Fibroblast of lung (primary cell): Measurements from ENCODE around the gene PRRC2B. TPM values are rescaled to one million over a fixed set of nuclear protein-coding genes. Genes with fewer than 3 reads are reported as not detected.

ENCODE experiments used
- DNase-seq, 2 donors: peaks; one replicate each; pipeline versions ENCODE4 v3.0.0 to v3.0.0-alpha.2; 2010; ENCODE audit warnings: low read depth in 2 of 2
- H2AFZ ChIP-seq: 2 replicates; pipeline ENCODE4 v1.5.1; 2012; ENCODE audit warnings: low read length, control low read depth, inconsistent platforms
- H3K27ac ChIP-seq: 2 replicates; pipeline ENCODE4 v1.5.1; 2011; ENCODE audit warnings: low read length, control low read depth; ENCODE audit not compliant: insufficient read depth
- H3K27me3 ChIP-seq: 2 replicates; pipeline ENCODE4 v1.5.1; 2011; ENCODE audit warnings: mild to moderate bottlenecking, low read length; ENCODE audit not compliant: control insufficient read depth, insufficient read depth
- H3K36me3 ChIP-seq: 2 replicates; pipeline ENCODE4 v1.5.1; 2011; ENCODE audit warnings: low read length; ENCODE audit not compliant: control insufficient read depth, insufficient read depth
- H3K4me1 ChIP-seq: 2 replicates; pipeline ENCODE4 v1.5.1; 2011; ENCODE audit warnings: low read length; ENCODE audit not compliant: control insufficient read depth, insufficient read depth; ENCODE audit errors: extremely low read depth
- H3K4me2 ChIP-seq: 2 replicates; pipeline ENCODE4 v1.5.1; 2011; ENCODE audit warnings: low read length, control low read depth; ENCODE audit not compliant: insufficient read depth; ENCODE audit errors: extremely low read depth
- H3K4me3 ChIP-seq, 4 experiments: fragments of 200-600 bp in 1 of 4; sonication (generic) in 1 of 4; replicated peaks in 1 of 4; 2 replicates each; pipeline ENCODE4 v1.5.1; 2011 to 2016; ENCODE audit warnings: low read length in 4 of 4, low read depth in 3 of 4, mild to moderate bottlenecking in 3 of 4, control low read depth in 2 of 4, inconsistent platforms in 1 of 4, mixed read lengths in 1 of 4; ENCODE audit not compliant: insufficient read depth in 1 of 4; ENCODE audit errors: control extremely low read depth in 1 of 4
- H3K79me2 ChIP-seq: 2 replicates; pipeline ENCODE4 v1.5.1; 2012; ENCODE audit warnings: mild to moderate bottlenecking, low read length, inconsistent platforms; ENCODE audit not compliant: control insufficient read depth, insufficient read depth
- H3K9ac ChIP-seq: 2 replicates; pipeline ENCODE4 v1.5.1; 2011; ENCODE audit warnings: mild to moderate bottlenecking, low read length, control low read depth; ENCODE audit not compliant: insufficient read depth
- H3K9me3 ChIP-seq: 2 replicates; pipeline ENCODE4 v1.5.1; 2012; ENCODE audit warnings: low read depth, low read length; ENCODE audit not compliant: control insufficient read depth, insufficient read depth
- H4K20me1 ChIP-seq: 2 replicates; pipeline ENCODE4 v1.5.1; 2011; ENCODE audit warnings: low read length; ENCODE audit not compliant: control insufficient read depth, insufficient read depth; ENCODE audit errors: extremely low read depth
- EZH2 ChIP-seq: IDR thresholded peaks from 2 replicates; pipeline ENCODE4 v1.5.1; 2012; ENCODE audit warnings: low read length, control low read depth, mild to moderate bottlenecking; ENCODE audit errors: missing control alignments
- polyA plus RNA-seq, 2 donors: library from polyadenylated mRNA; depleted of rRNA in 1 of 2; stranded (reverse) in 1 of 2; unstranded in 1 of 2; fragments of >200 nt; gene quantifications; 2 replicates each; pipeline ENCODE4 v1.2.1, GENCODE V29; 2011 to 2012; ENCODE audit warnings: missing spikeins in 1 of 2
- total RNA-seq: library from RNA; depleted of rRNA; stranded (reverse); fragments of >200 nt; gene quantifications from 2 replicates; pipeline ENCODE4 v1.2.1, GENCODE V29; 2014
- TF ChIP-seq, protein P1 (sequence below), 2 donors: IDR thresholded peaks in 1 of 2; conservative IDR thresholded peaks in 1 of 2; 1 replicate in 1 of 2; 2 replicates in 1 of 2; pipeline ENCODE4 v1.5.1; 2011 to 2012; ENCODE audit warnings: low read length in 2 of 2, control low read depth in 1 of 2, inconsistent platforms in 1 of 2, low read depth in 1 of 2, mild to moderate bottlenecking in 1 of 2

PRRC2B gene
- total and polyA plus RNA-seq, 2 donors (not counting 1 experiment from before 2014, with no cell fraction given) = 29.9 to 66.4 TPM

DNA sequence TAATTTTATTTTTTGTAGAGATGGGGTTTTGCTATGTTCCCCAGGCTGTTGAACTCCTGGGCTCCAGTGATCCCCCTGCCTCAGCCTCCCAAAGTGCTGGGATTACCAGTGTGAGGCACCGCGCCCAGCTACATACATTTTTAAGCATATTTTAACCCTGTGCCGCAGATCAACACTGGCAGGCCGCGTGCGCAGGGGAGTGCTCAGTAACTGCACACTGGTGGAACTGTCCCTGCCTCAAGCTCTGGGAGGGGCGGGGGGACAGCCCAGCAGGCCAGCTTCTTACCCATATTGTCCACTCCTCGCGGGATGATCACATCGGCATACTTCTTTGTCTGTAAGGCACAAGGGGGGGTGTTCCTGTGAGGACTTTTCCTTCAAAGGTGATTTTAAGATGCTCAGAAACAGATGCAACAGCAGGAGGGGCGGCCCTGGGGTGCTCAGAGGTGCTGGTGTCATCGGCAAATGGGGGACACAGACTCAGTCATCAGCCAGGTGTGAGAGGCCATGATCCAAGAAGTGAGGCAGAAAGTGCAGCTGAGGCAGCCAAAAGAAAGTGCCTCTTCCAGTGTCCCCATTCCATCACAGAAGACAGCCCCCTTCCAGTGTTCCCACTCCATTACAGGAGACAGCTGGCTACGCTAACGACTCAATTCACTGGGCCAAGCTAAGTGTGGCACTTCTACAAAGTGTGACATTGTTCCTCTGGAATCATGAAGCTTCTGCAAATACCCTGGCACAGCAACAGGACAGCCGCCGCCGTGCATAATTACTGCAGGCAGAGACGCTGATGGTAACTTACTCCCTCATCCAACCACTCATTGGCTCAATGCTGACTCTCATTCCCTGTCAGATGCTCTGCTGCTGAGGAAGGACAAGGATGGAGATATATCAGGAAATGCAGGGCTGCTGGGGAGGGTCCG is 132.0 kb downstream of the PRRC2B start:
- H3K9me3 ChIP-seq = no peaks in the 10 kb centered on the region
- no peak for DNase-seq
- no peak overlapping the region for H2AFZ ChIP-seq
- no peaks in the 10 kb centered on the region for H3K27me3 ChIP-seq
- peaks cover 11% of the 10 kb centered on the region for H3K79me2 ChIP-seq
- H3K9ac ChIP-seq = no peak overlapping the region
- peaks cover 32% of the 10 kb centered on the region for H3K36me3 ChIP-seq
- H3K27ac ChIP-seq = no peak overlapping the region
- no peak overlapping the region for H3K4me3 ChIP-seq
- TF ChIP-seq, protein P1, sequence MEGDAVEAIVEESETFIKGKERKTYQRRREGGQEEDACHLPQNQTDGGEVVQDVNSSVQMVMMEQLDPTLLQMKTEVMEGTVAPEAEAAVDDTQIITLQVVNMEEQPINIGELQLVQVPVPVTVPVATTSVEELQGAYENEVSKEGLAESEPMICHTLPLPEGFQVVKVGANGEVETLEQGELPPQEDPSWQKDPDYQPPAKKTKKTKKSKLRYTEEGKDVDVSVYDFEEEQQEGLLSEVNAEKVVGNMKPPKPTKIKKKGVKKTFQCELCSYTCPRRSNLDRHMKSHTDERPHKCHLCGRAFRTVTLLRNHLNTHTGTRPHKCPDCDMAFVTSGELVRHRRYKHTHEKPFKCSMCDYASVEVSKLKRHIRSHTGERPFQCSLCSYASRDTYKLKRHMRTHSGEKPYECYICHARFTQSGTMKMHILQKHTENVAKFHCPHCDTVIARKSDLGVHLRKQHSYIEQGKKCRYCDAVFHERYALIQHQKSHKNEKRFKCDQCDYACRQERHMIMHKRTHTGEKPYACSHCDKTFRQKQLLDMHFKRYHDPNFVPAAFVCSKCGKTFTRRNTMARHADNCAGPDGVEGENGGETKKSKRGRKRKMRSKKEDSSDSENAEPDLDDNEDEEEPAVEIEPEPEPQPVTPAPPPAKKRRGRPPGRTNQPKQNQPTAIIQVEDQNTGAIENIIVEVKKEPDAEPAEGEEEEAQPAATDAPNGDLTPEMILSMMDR (conservative IDR thresholded peaks at IDR 0.05 in 1 of 2, IDR thresholded peaks at IDR 0.05 in 1 of 2; ENCODE audit: low read depth in 1 of 2, low read length in 2 of 2) = no peak
- no peak for TF ChIP-seq EZH2
- H3K4me2 ChIP-seq = no peak overlapping the region
- H4K20me1 ChIP-seq = no peaks in the 10 kb centered on the region
- H3K4me1 ChIP-seq = peaks cover 2% of the 10 kb centered on the region

DNA sequence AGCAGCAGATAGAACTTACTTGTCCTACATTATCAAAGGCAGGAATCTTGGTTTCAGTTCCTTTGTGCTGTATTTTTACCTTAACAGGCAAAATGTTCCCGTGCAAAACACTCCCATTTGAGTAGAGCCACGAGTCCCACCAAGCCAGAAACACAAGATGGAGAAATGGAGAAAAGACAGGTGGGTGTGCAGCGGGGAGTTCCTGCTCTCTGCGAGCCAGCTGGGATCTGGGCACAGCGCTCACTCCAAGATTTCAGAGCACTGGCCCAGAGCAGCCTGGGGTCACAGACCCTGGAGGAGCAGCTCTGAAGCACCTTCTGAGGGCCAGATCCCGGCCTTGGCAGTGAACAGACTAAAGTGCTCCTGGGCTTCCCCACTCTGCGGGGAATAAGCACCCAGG is 134.3 kb downstream of the PRRC2B start:
- Histone ChIP-seq H3K4me1 (peaks cover 2% of the 10 kb centered on the region), H3K9me3 (no peaks in the 10 kb centered on the region), H3K27ac (no peak overlapping the region), H3K79me2 (peaks cover 12% of the 10 kb centered on the region), H2AFZ (no peak overlapping the region), H3K36me3 (peaks cover 26% of the 10 kb centered on the region), H3K4me2 (no peak overlapping the region), H3K9ac (no peak overlapping the region), H3K27me3 (no peaks in the 10 kb centered on the region), H3K4me3 (no peak overlapping the region), H4K20me1 (no peaks in the 10 kb centered on the region)
- DNase-seq = no peak
- TF ChIP-seq EZH2 = no peak
- TF ChIP-seq, protein P1 (conservative IDR thresholded peaks at IDR 0.05 in 1 of 2, IDR thresholded peaks at IDR 0.05 in 1 of 2; ENCODE audit: low read depth in 1 of 2, low read length in 2 of 2) = no peak

DNA sequence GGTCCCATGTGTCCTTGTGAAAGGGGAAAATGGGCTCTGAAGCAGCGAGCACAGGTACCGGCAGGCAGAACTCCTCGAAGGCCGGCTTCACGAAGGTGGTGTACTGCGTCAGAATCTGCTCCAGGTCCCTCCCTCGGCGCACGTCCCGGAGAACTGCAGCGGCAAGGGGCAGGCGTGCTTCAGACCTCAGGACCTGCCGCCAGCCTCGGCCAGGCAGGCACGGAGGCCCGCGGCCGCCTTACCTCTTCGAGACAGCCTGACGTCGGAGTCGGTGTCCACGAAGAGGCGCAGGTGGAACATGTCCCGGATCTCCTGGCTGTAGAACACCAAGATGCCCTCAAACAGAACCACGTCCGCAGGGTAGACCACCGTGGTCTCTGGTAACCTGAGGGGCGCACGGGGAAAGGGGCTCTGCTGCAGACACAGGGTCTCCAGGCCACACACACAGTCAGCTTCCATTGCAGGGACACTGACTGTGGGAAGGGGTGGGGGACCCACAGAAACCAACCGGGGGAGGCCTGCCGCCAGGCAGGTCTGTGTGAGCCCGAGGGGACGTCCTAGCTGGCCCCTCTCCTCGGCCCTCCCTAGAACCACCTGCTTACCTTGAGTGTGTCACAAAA is 135.1 kb downstream of the PRRC2B start:
- TF ChIP-seq, protein P1 (conservative IDR thresholded peaks at IDR 0.05 in 1 of 2, IDR thresholded peaks at IDR 0.05 in 1 of 2; ENCODE audit: low read depth in 1 of 2, low read length in 2 of 2) = no peak
- TF ChIP-seq EZH2 = no peak
- DNase-seq = no peak
- Histone ChIP-seq H3K9me3 (no peaks in the 10 kb centered on the region), H3K4me2 (no peak overlapping the region), H2AFZ (no peak overlapping the region), H3K27me3 (no peaks in the 10 kb centered on the region), H3K27ac (no peak overlapping the region), H4K20me1 (no peaks in the 10 kb centered on the region), H3K4me1 (peaks cover 2% of the 10 kb centered on the region), H3K36me3 (peaks cover 24% of the 10 kb centered on the region), H3K4me3 (no peak overlapping the region), H3K79me2 (peaks cover 12% of the 10 kb centered on the region), H3K9ac (no peak overlapping the region)
